GM19035 (cell line): ENCODE measurements around the gene SHC2.

ENCODE experiments used
- ATAC-seq: cut with Tn5 transposase; IDR thresholded peaks from one replicate; pipeline ENCODE4 v1.9.1; 2021; ENCODE audit not compliant: unreplicated experiment

SHC2 gene, protein sequence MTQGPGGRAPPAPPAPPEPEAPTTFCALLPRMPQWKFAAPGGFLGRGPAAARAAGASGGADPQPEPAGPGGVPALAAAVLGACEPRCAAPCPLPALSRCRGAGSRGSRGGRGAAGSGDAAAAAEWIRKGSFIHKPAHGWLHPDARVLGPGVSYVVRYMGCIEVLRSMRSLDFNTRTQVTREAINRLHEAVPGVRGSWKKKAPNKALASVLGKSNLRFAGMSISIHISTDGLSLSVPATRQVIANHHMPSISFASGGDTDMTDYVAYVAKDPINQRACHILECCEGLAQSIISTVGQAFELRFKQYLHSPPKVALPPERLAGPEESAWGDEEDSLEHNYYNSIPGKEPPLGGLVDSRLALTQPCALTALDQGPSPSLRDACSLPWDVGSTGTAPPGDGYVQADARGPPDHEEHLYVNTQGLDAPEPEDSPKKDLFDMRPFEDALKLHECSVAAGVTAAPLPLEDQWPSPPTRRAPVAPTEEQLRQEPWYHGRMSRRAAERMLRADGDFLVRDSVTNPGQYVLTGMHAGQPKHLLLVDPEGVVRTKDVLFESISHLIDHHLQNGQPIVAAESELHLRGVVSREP

DNA sequence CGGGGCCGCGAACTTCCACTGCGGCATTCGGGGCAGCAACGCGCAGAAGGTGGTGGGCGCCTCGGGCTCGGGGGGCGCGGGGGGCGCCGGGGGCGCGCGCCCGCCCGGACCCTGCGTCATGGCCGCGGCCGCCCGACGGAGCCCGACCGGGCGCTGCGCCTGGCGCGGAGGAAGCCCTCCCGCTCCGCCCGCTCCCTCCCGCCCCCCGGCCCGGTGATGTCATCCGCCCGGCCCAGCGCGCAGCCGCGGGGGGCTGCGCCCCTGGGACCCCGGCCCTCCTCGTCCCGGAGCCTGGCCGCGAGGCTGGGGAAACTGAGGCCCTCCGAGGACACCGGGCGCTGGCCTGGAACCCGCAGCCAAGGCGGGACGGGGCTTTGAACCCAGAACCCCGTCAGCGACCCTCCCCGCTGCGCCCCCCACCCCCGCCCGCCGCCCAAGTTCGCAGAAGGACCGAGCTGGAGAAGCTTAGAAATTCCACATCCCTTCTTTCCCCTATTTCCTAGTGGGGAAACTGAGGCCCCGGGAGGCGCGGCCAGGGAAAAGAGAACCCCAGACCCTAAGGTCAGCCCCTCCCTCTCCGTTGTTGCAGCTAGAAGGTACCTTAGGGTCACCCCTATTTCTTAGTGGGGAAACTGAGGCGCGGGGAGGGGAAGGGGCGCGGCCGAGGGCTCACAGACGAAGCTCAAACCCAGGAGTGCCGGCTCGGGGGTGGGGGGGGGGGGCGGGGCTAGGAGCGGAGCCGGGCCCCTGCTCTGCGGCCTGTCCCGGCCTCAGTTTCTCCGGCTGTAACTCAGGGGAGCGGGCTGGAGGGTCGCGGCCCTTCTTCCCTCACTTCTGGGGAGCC lies at the start of gene SHC2:
Gene SHC2, minus strand, starts transcription at position 157 of the 844 bp plus-strand sequence. Its CDS starts 37 bp downstream, at position 120.
- no peak for ATAC-seq

DNA sequence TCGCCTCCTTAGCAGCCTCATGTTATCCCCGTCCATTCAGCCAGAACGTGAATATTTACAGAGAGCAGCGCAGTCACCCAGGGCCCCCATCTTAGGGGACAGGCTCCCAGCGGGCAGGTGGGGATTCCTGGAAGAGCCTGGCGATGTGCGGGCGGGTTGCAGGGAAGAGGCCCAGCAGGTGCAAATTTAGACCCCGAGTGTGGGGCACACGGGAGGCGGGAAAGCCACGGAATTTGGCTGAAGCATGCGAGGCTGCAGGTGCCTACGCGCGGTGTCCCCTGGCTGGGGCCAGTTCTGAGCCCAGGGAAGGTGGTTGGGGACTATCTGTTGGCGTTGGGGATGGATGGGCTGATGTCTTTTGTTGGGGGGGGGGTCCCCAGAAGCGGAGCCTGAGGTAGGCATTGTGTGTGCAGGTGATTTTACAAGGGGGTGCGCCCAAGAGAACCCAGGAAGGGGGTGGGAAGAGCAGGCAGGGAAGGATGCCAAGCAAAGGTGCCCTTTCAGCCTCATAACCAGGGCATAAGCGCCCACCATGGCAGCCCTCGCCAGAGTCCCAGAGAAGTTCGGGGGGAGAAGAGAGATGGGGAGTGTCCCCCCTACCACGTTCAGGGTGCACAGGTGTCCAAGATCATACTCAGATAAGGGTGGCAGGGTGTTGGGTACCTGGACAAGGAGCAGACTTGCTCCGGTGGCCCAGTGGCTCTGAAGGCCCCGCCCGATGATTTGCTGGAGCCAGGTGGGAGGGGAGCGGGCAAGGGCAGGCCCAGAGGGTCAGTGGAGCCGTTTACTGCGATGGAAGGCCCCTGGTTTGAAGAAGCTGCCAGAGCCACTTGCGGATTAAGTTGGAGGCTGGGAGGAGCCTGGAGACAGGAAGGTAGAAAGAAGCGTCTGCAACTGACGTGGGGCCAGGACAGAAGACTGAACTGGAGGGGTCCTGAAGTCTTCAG lies 47.6 kb upstream of the SHC2 start:
- no peak for ATAC-seq

DNA sequence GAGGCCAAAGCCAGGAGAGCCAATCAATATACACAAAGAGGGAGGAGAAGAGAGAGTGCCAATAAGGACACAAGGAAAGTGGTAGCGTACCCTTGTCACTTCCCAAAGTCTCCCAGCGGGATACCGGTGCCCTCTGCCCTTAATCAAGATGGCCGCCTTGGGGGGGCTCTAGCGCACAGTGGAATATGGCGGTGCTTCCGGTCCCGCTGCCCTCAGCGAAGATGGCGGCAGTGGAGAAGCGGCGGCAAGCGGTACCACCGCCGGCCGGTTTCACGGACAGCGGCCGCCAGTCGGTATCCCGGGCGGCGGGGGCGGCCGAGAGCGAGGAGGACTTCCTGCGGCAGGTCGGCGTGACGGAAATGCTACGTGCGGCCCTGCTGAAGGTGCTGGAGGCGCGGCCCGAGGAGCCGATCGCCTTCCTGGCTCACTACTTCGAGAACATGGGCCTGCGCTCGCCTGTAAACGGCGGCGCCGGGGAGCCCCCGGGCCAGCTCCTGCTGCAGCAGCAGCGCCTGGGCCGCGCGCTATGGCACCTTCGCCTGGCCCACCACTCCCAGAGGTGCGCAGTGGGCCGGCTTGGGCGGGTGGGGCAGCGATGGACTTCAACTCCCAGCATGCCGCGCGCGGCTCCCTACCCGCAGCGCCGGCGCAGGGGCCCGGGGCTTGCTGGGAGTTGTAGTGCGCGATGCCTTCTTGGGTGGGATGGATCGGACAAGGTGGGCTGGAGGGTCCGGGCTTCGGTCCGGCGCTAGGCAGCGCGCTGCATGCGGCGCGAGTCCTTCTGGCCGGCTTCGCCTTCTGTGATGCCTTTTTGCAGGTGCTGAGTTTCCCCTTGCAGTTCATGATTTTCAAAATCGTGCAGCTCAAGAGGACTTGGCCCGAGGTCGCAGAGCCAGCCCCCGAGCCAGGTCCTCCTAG lies 46.7 kb upstream of the SHC2 start, which contains the start of gene TPGS1:
Gene TPGS1, plus strand, starts transcription at position 212 of the 918 bp plus-strand sequence. Its CDS starts 10 bp downstream, at position 222.
- ATAC-seq = peak; percentile 62

DNA sequence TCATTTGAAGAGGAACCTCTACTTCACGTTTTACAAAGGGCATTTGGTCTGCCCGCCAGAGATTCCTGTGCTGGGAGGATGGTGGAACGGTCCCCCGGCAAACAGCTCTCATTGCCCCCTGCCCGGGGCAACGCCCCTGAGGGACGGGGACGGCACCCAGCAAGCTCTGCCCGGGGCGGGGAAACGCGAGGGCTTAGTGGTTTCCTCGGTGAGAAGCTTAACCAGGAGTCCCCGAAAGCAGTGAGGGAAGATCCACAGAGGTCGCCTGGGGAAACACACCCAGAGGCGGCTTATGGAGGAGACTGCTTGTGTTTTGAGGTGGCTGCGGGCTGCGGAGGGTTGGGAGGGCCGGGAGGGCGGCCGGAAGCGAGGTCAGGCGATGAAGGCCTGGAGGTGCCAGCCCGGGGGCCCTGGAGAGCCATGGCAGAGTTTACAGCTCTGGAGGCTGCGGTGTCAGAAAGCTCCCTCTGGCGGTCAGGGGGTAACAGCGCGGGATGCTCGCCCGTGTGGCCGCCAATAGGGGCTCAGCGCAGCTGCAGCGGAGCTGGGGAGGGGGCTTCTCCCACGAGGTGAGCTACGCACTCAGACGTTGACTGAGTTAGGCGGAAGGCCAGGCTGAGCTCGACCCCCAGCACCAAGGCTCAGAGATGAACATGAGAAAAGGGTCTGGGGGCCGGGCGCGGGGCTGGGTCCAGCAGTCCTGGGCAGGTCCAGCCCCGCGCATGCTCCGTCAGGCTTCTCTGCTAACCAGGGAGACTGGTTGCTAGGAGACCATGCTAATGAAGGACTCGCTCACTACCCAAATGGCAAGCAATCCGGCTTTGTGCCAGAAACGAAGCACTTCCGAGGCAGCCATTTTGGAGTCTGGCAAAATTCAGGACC lies 45.8 kb upstream of the SHC2 start:
- ATAC-seq = peak; percentile 66

DNA sequence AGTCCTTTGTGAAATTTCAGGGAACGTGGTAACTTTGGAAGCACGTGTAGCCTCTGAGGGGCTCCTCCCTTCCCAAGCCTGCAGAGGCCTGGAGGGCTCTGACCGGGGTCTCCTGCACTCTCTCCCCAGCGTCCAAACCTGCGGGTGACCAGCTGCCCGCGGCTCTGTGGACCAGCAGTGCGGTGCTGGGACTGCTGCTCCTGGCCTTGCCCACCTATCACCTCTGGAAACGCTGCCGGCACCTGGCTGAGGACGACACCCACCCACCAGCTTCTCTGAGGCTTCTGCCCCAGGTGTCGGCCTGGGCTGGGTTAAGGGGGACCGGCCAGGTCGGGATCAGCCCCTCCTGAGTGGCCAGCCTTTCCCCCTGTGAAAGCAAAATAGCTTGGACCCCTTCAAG lies 43.8 kb upstream of the SHC2 start:
- ATAC-seq = no peak

DNA sequence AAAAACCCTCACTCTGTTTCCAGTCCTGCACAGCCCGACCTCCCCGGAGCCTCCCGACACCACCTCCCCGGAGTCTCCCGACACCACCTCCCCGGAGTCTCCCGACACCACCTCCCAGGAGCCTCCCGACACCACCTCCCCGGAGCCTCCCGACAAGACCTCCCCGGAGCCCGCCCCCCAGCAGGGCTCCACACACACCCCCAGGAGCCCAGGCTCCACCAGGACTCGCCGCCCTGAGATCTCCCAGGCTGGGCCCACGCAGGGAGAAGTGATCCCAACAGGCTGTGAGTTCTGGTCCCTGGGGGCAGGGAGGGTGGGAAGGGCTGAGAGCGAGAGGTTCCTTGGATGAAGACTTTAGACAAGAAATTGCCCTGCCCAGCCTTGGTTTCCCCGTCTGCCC lies 40.8 kb upstream of the SHC2 start:
- no peak for ATAC-seq

DNA sequence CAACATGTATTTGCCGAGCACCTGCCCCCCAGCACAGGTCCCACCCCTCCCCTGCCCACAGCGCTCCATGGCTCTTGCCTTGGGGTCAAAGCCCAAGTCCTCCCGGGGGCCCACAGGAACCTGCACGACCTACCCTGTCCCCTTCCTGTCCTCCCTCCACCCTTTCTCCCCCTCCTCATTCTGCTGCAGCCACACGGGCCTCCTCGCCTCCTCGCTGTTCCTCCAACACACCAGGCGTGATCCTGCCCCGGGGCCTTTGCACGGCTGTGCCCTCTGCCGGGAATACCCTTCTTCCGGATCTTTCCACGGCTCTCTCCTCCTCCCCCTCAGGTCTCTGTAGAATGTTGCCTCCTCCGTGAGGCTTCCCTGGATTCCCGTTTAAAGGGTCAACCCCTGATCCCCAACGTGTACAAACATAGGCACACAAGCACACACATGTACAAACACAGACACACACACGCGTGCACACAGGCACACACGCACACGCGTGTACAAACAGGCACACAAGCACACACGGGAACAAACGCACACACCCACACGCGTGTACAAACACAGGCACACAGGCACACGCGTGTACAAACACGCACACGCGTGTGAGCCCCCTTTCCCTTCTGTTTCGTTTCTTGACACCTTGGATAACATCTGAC lies 38.3 kb upstream of the SHC2 start:
- no peak for ATAC-seq

DNA sequence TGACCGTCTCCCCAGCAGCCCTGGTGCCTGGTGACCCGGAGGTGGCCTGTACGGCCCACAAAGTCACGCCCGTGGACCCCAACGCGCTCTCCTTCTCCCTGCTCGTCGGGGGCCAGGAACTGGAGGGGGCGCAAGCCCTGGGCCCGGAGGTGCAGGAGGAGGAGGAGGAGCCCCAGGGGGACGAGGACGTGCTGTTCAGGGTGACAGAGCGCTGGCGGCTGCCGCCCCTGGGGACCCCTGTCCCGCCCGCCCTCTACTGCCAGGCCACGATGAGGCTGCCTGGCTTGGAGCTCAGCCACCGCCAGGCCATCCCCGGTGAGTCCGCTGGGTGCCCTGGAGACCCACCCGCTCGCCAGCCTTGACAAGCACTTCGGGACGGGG lies 37.7 kb upstream of the SHC2 start:
- ATAC-seq = no peak

DNA sequence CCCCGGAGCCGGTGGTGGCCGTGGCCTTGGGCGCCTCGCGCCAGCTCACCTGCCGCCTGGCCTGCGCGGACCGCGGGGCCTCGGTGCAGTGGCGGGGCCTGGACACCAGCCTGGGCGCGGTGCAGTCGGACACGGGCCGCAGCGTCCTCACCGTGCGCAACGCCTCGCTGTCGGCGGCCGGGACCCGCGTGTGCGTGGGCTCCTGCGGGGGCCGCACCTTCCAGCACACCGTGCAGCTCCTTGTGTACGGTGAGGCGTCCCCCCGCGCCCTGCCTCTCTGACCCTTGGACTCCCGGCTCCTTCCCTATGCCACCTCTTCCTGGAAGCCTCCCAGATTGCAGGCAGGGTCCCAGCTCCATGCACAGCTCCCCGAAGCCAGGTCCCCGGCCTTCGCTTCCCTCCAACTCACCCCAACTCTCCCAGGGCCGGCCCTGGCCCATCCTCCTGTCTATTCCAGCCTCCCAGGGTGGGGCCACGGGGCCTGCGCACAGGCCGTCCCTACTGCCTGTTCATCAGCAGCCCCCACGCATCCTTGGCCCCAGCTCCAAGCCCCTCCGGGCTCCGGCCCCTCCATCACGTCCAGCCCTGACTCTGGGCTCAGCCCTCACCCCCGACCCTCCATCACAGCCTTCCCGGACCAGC lies 37.2 kb upstream of the SHC2 start:
- no peak for ATAC-seq

DNA sequence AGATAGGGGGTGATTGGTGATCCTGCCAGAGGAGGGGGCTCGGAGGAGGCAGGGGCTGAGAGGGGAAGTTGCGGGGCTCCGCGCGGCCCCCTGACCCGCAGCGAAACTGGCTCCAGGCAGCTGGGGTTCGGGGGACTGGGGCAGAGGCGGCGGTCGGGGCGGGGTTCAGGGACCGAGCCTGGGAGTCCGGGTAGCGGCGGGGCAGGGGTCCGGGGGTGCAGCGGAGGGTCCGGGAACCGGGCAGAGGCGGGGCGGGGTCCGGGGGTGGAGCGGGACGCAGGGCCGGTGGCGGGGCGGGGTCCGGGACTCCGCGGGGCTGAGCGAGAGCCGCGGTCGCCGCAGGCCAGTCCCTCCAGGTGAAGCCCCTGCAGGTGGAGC lies 36.6 kb upstream of the SHC2 start:
- ATAC-seq = no peak

DNA sequence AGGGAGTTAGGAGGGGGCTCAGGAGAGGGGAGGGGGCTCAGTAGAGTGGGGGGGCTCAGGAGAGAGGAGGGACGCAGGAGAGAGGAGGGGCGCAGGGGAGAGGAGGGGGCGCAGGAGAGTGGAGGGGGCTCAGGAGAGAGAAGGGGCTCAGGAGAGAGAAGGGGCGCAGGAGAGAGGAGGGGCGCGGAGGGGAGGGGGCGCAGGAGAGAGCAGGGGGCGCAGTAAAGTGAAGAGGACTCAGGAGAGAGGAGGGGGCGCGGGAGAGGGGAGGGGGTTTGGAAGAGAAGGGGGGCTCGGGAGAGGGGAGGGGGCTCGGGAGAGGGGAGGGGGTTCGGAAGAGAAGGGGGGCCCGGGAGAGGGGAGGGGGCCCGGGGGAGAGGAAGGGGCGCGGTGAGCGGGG lies 36.2 kb upstream of the SHC2 start:
- no peak for ATAC-seq

DNA sequence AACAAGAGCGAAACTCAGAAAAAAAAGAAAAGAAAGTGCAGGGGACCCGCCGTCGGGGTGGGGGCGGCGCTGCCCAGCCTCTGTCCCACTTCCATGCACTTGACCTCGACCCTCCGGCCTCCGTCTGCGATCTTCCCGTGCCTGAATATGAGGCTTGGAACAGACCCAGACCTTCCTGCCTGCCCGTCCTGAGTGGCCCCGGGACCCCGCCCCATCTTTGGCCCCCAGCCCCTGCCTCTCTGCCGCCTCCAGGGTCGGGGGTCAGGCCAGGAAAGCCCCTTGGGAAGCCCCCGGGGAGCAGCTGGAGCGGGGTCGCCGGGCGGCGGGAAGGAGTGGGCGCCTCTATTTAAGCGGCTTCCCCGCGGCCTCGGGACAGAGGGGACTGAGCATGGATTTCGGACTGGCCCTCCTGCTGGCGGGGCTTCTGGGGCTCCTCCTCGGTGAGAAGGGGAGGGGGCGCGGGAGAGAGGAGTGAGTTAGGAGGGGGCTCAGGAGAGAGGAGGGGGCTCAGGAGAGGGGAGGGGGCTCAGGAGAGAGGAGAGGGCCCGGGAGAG lies 35.4 kb upstream of the SHC2 start, which contains the start of gene MADCAM1:
Gene MADCAM1, plus strand, starts transcription at position 375 of the 554 bp plus-strand sequence. Its CDS starts 14 bp downstream, at position 389.
- ATAC-seq = no peak

DNA sequence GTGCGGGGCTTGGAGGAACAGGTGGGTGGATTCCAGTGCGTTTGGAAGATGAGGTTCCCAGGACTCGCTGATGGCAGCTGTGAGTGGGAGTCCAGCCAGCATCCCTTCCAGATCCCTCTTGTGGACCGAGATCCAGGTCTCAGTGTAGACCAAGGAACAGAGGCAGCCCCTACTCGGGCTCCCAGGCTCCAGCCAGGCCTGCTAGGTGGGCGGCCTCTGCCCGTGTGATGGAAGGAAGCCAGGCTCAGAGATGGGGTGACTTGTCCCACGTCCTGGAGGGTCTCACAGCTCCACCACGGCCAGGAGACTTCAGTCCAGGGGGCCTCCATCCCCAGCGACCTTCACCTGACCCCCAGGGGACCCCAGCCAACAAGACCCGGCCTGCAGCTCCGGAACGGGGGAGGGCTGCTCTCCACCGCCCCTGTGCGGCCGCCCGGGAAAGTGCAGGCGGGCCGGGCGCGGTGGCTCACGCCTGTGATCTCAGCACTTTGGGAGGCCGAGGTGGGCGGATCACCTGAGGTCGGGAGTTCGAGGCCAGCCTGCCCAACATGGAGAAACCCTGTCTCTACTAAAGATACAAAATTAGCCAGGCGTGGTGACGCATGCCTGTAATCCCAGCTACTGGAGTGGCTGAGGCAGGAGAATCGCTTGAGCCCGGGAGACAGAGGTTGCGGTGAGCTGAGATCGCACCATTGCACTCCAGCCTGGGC lies 34.7 kb upstream of the SHC2 start:
- no peak for ATAC-seq

DNA sequence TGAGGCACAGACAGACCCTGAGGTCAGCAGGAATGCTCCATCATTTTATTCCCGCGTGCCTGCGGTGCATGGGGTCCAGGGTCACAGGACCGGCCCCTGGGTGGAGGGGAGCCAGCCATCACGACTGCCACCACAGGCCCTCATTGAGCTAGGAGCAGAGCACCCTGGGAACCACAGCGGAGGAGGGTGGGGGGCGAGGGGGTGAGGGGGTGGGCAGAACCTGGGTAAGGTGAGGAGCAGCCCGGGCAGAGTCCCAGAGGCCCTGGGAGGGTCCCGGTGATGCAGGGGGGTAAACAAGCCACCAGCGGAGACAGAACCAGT lies 34.2 kb upstream of the SHC2 start:
- no peak for ATAC-seq

DNA sequence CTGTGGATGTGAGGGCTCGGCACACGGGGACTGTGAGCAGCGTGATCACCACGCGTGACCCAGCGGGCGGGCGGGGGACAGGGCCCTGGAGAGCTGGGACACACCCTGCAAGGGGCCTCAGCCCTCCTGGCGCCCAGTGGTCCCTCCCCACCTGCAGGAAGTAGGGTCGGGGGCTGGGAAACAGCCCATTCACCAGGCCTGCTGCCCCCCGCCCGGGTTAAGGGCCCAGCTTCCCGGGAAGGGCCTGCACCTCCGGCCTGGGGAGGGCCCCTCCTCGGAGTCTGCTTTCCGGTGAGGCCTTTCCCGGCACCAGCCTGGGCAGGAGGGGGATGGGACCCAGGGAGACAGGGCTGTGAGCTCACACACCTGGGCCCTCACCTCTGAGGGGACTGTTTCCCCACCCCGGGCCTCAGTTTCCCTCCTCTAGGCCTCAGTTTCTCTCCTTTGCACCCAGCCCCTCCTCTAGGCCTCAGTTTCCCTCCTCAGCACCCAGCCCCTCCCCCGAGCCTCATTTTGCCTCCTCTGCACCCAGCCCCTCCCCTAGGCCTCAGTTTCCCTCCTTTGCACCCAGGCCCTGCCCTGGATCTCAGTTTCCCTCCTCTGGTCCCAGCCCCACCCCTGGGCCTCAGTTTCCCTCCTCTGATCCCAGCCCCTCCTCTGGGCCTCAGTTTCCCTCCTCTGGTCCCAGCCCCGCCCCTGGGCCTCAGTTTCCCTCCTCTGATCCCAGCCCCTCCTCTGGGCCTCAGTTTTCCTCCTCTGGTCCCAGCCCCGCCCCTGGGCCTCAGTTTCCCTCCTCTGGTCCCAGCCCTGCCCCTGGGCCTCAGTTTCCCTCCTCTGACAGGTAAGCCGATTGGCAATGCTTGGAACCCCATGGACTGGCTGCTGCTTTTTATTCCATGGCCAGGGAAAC lies 33.6 kb upstream of the SHC2 start:
- no peak for ATAC-seq
